ENCODE measurements around the gene RSL1D1. TPM values are rescaled to one million over a fixed set of nuclear protein-coding genes. Genes with fewer than 3 reads are reported as not detected.
"Not testable (repeated sequence)": the region's sequence is repeated elsewhere in the genome, so short reads cannot be mapped to it uniquely, and the experiment has no call there.

The RSL1D1 gene
- polyA plus RNA-seq, 2 of the 4 experiments (the other 2 are of a cell fraction), result 209 to 330 TPM

DNA sequence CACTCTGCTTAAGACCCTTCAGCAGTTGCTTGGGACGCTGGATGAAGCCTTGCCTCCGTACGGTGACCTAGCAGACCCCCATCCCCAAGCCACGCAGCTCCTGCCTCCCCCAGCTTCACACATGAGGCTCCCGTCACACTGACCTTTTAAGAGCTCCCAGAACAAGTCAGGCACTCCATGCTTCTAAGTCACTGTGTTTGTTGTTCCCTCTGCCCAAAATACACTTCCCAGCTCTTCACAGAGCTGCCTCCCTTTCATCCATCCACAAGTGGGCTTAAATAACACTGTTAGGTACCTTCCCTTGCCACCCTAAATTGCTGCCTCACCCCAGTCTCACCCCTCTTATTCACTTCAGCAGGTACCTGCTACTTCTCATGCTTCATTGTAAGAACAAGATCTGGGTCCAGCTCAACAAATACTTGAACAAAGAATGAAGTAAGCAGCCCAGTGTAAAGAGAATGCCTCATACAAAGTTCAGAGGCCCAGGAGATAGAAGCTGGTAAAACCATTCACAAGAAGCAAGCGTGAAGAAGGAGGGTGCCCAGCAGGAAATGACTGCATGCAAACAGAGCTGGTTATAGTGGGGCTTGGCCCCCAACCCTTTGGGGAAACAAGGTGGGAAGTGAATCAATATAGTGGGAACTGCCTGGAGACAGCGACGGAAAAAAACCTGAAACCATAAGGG is 60.1 kb downstream of the RSL1D1 start:
- 91% methylated on average over 8 of the region's 8 CpGs for WGBS (ENCODE audit: missing lambda C conversion rate)
- DNase-seq (ENCODE audit: low read depth in 1 of 2, low spot score in 1 of 2) (no peak), FAIRE-seq (no peak), ATAC-seq (no peak; a peak in 1 of 6 replicates)
- CTCF ChIA-PET, result interaction anchor here (0.6 to 3.5 kb wide), 4 partner anchors 10 to 396 kb away, joined by 3 to 12 read pairs (median 4); no protein-coding TSS in a partner anchor
- Histone ChIP-seq H3K4me2 (no peak overlapping the region), H3K27ac (no peak overlapping the region), H3K9me3 (no peaks in the 10 kb centered on the region), H3K4me3 (no peak overlapping the region), H3K4me1 (peaks cover 39% of the 10 kb centered on the region; the same call in 2 of the 3 replicates)
- POLR2A ChIA-PET, result no interaction called here
- no peak for TF ChIP-seq MYC (IDR thresholded peaks at IDR 0.05; ENCODE audit: borderline replicate concordance, low read length)

DNA sequence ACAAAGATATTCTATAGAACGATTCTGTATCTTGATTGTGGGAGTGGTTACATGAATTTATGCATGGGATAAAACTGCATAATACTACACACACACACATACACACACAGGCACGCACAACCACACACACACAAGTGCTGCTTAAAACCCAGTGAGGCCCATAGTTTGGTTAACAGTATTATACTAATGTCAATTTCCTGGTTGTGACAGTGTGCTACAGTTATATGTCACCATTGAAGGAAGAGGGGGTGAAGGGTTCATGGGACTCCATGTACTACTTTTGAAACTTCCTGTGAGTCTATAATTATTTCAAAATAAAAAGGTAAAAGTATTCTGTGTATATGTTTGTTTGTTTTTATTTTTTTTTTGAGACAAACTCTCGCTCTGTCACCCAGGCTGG is 62.4 kb downstream of the RSL1D1 start:
- WGBS (ENCODE audit: missing lambda C conversion rate), result 91% methylated on average over 3 of the region's 3 CpGs
- no peak for ATAC-seq
- TF ChIP-seq CBX8 (IDR thresholded peaks at IDR 0.05) (no peak), KDM5A (IDR thresholded peaks at IDR 0.05) (no peak), RNF2 (IDR thresholded peaks at IDR 0.05; ENCODE audit: borderline replicate concordance, low read depth) (no peak), HOXA7 (CRISPR knock-in tag; IDR thresholded peaks at IDR 0.05) (no peak), RFX5 (IDR thresholded peaks at IDR 0.05) (no peak), ZC3H11A (IDR thresholded peaks at IDR 0.05) (no peak), CEBPB (IDR thresholded peaks at IDR 0.05) (no peak), PHF8 (IDR thresholded peaks at IDR 0.05; ENCODE audit: borderline replicate concordance, low read depth) (no peak), ESRRA (IDR thresholded peaks at IDR 0.05; ENCODE audit: borderline replicate concordance, low read length) (no peak), ZFP36 (IDR thresholded peaks at IDR 0.05; ENCODE audit: borderline replicate concordance, partially characterized antibody) (no peak), TFCP2L1 (CRISPR knock-in tag; IDR thresholded peaks at IDR 0.05) (no peak), FOSL2 (IDR thresholded peaks at IDR 0.05) (no peak), FOSL2 (CRISPR knock-in tag; IDR thresholded peaks at IDR 0.05) (no peak), BHLHE40 (IDR thresholded peaks at IDR 0.05; ENCODE audit: low read depth, low read length) (no peak), NPAS2 (CRISPR knock-in tag; IDR thresholded peaks at IDR 0.05; ENCODE audit: borderline replicate concordance) (no peak), RAD21 (conservative IDR thresholded peaks at IDR 0.05 in 1 of 2, IDR thresholded peaks at IDR 0.05 in 1 of 2) (no peak), POLR2AphosphoS2 (conservative IDR thresholded peaks at IDR 0.05; ENCODE audit: low read length) (no peak), RCOR1 (IDR thresholded peaks at IDR 0.05; ENCODE audit: low read depth, low read length) (no peak)
- TF ChIP-seq, protein P1, sequence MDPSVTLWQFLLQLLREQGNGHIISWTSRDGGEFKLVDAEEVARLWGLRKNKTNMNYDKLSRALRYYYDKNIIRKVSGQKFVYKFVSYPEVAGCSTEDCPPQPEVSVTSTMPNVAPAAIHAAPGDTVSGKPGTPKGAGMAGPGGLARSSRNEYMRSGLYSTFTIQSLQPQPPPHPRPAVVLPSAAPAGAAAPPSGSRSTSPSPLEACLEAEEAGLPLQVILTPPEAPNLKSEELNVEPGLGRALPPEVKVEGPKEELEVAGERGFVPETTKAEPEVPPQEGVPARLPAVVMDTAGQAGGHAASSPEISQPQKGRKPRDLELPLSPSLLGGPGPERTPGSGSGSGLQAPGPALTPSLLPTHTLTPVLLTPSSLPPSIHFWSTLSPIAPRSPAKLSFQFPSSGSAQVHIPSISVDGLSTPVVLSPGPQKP (IDR thresholded peaks at IDR 0.05; ENCODE audit: low read depth, low read length), result no peak
- TF ChIP-seq, protein P2, sequence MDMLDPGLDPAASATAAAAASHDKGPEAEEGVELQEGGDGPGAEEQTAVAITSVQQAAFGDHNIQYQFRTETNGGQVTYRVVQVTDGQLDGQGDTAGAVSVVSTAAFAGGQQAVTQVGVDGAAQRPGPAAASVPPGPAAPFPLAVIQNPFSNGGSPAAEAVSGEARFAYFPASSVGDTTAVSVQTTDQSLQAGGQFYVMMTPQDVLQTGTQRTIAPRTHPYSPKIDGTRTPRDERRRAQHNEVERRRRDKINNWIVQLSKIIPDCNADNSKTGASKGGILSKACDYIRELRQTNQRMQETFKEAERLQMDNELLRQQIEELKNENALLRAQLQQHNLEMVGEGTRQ (IDR thresholded peaks at IDR 0.05), result no peak
- TF ChIP-seq, protein P3, sequence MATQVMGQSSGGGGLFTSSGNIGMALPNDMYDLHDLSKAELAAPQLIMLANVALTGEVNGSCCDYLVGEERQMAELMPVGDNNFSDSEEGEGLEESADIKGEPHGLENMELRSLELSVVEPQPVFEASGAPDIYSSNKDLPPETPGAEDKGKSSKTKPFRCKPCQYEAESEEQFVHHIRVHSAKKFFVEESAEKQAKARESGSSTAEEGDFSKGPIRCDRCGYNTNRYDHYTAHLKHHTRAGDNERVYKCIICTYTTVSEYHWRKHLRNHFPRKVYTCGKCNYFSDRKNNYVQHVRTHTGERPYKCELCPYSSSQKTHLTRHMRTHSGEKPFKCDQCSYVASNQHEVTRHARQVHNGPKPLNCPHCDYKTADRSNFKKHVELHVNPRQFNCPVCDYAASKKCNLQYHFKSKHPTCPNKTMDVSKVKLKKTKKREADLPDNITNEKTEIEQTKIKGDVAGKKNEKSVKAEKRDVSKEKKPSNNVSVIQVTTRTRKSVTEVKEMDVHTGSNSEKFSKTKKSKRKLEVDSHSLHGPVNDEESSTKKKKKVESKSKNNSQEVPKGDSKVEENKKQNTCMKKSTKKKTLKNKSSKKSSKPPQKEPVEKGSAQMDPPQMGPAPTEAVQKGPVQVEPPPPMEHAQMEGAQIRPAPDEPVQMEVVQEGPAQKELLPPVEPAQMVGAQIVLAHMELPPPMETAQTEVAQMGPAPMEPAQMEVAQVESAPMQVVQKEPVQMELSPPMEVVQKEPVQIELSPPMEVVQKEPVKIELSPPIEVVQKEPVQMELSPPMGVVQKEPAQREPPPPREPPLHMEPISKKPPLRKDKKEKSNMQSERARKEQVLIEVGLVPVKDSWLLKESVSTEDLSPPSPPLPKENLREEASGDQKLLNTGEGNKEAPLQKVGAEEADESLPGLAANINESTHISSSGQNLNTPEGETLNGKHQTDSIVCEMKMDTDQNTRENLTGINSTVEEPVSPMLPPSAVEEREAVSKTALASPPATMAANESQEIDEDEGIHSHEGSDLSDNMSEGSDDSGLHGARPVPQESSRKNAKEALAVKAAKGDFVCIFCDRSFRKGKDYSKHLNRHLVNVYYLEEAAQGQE (IDR thresholded peaks at IDR 0.05), result no peak
- H3K27ac ChIP-seq, result no peak overlapping the region
- no peaks in the 10 kb centered on the region for H3K9me3 ChIP-seq
- DNase-seq (ENCODE audit: low read depth in 1 of 2, low spot score in 1 of 2), result no peak
- H3K4me2 ChIP-seq, result no peak overlapping the region
- peaks cover 29% of the 10 kb centered on the region for H3K4me1 ChIP-seq
- no peak for FAIRE-seq
- CTCF ChIA-PET, result interaction anchor here (2.0 kb wide), 1 partner anchor 13 kb away, joined by 12 read pairs; no protein-coding TSS in a partner anchor
- POLR2A ChIA-PET, result no interaction called here
- H3K4me3 ChIP-seq, result no peak overlapping the region

DNA sequence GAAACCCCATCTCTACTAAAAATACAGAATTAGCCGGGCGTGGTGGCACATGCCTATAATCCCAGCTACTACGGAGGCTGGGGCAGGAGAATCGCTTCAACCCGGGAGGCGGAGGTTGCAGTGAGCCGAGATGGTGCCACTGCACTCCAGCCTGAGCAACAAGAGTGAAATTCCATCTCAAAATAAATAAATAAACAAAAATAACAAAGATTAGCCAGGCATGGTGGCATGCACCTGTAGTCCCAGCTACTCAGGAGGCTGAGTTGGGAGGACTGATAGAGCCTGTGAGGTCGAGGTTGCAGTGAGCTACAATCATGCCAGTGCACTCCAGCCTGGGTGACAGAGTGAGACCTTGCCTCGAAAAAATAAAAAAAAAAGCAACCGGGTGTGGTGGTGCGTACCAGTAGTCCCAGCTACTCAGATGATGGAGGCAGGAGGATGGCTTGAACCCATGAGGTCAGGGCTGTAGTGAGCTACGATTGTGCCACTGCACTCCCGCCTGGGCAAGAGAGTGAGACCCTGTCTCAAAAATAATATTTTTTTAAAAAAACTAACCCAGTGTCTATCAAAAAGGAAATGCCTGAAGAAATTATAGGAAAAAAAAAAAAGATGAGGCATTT is 66.3 kb downstream of the RSL1D1 start:
- DNase-seq (ENCODE audit: low read depth in 1 of 2, low spot score in 1 of 2); POLR2A ChIA-PET; H3K4me2 ChIP-seq; ATAC-seq; H3K9me3 ChIP-seq; H3K27ac ChIP-seq; H3K4me3 ChIP-seq; FAIRE-seq: not testable (repeated sequence)
- WGBS (ENCODE audit: missing lambda C conversion rate), result 92% methylated on average over 13 of the region's 13 CpGs
- H3K4me1 ChIP-seq, result peaks cover 20% of the 10 kb centered on the region
- CTCF ChIA-PET, result interaction anchor here (4.6 kb wide), 1 partner anchor 12 kb away, joined by 27 read pairs; the partner anchor contains the start of gene ZC3H7A

DNA sequence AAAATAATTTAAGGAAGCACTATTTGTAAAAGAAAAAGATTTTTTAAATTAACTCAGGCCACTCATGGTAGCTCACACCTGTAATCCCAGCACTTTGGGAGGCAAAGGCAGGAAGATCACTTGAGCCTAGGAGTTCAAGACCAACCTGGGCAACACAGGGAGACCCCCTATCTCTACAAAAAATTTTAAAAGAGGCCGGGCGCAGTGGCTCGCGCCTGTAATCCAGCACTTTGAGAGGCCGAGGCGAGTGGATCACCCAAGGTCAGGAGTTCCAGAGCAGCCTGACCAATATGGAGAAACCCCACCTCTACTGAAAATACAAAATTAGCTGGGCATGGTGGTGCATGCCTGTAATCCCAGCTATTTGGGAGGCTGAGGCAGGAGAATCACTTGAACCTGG is 67.0 kb downstream of the RSL1D1 start:
- not testable (repeated sequence) for ATAC-seq

More for the DNA sequence above, 67.0 kb downstream of the RSL1D1 start:
- H3K4me3 ChIP-seq; DNase-seq (ENCODE audit: low read depth in 1 of 2, low spot score in 1 of 2); FAIRE-seq; H3K27ac ChIP-seq; H3K9me3 ChIP-seq: not testable (repeated sequence)
- Histone ChIP-seq H3K4me1 (peaks cover 19% of the 10 kb centered on the region), H3K4me2 (peak overlapping the region; percentile 60)
- CTCF ChIA-PET, result interaction anchor here (0.6 to 4.6 kb wide), 2 partner anchors 10 to 12 kb away, joined by 3 to 27 read pairs; partner anchors contain the start of gene ZC3H7A
- POLR2A ChIA-PET, result interaction anchor here (0.7 kb wide), 1 partner anchor 27 kb away, joined by 3 read pairs; no protein-coding TSS in a partner anchor
- WGBS (ENCODE audit: missing lambda C conversion rate), result 93% methylated on average over 6 of the region's 6 CpGs
